ENCODE results near the gene MFSD12. TPM values are rescaled to one million over a fixed set of nuclear protein-coding genes. Genes with fewer than 3 reads are reported as not detected.

The MFSD12 gene
- total RNA-seq, 1 donor = 104 TPM

GRCh38 chr19:3580156-3580934 is 23.0 kb upstream of the MFSD12 start:
- H3K4me1 ChIP-seq (ENCODE audit: insufficient read depth, low read length) = peaks cover 17% of the 10 kb centered on the region
- peaks cover 6% of the 10 kb centered on the region for H3K27me3 ChIP-seq (ENCODE audit: insufficient read depth, low read length)
- peaks cover 7% of the 10 kb centered on the region for H3K36me3 ChIP-seq (ENCODE audit: insufficient read depth, low read length)
- H3K79me2 ChIP-seq (ENCODE audit: insufficient read depth, low read length) = no peaks in the 10 kb centered on the region
- peak; percentile 98 for DNase-seq (ENCODE audit: insufficient read length, low spot score, missing footprints)
- H3K4me3 ChIP-seq (ENCODE audit: insufficient read depth, low read length) = no peak overlapping the region
- H3K27ac ChIP-seq (ENCODE audit: low read depth, low read length) = peak overlapping the region; percentile 62
- peak overlapping the region; percentile 62 for H3K4me2 ChIP-seq (ENCODE audit: insufficient read depth, low read length)
- TF ChIP-seq CTCF (IDR thresholded peaks at IDR 0.05; ENCODE audit: extremely low read depth, low read depth, low read length) = no peak
- no peaks in the 10 kb centered on the region for H4K20me1 ChIP-seq (ENCODE audit: insufficient read depth, low read length)
- no peaks in the 10 kb centered on the region for H3K9me3 ChIP-seq (ENCODE audit: low read depth, low read length)
- H2AFZ ChIP-seq (ENCODE audit: low read length) = no peak overlapping the region

- no peak overlapping the region for H2AFZ ChIP-seq (ENCODE audit: low read length)
- H3K36me3 ChIP-seq (ENCODE audit: insufficient read depth, low read length) = peaks cover 11% of the 10 kb centered on the region
- H3K27ac ChIP-seq (ENCODE audit: low read depth, low read length) = no peak overlapping the region
- no peak overlapping the region for H3K4me2 ChIP-seq (ENCODE audit: insufficient read depth, low read length)
- H4K20me1 ChIP-seq (ENCODE audit: insufficient read depth, low read length) = no peaks in the 10 kb centered on the region
- DNase-seq (ENCODE audit: insufficient read length, low spot score, missing footprints) = peak; percentile 73
- H3K4me3 ChIP-seq (ENCODE audit: insufficient read depth, low read length) = no peak overlapping the region
- peaks cover 2% of the 10 kb centered on the region for H3K79me2 ChIP-seq (ENCODE audit: insufficient read depth, low read length)
- peaks cover 19% of the 10 kb centered on the region for H3K4me1 ChIP-seq (ENCODE audit: insufficient read depth, low read length)
- TF ChIP-seq CTCF (IDR thresholded peaks at IDR 0.05; ENCODE audit: extremely low read depth, low read depth, low read length) = no peak
- H3K9me3 ChIP-seq (ENCODE audit: low read depth, low read length) = no peaks in the 10 kb centered on the region
- H3K27me3 ChIP-seq (ENCODE audit: insufficient read depth, low read length) = no peaks in the 10 kb centered on the region
These were observed 21.0 kb upstream of the MFSD12 start for GRCh38 chr19:3578390-3578789.

GRCh38 chr19:3577723-3578344 is 20.4 kb upstream of the MFSD12 start:
- Histone ChIP-seq H3K4me3 (ENCODE audit: insufficient read depth, low read length) (no peak overlapping the region), H2AFZ (ENCODE audit: low read length) (no peak overlapping the region), H3K27me3 (ENCODE audit: insufficient read depth, low read length) (no peaks in the 10 kb centered on the region), H3K4me1 (ENCODE audit: insufficient read depth, low read length) (peaks cover 19% of the 10 kb centered on the region), H3K36me3 (ENCODE audit: insufficient read depth, low read length) (peaks cover 11% of the 10 kb centered on the region), H3K9me3 (ENCODE audit: low read depth, low read length) (no peaks in the 10 kb centered on the region), H3K4me2 (ENCODE audit: insufficient read depth, low read length) (no peak overlapping the region), H3K27ac (ENCODE audit: low read depth, low read length) (no peak overlapping the region), H3K79me2 (ENCODE audit: insufficient read depth, low read length) (peaks cover 5% of the 10 kb centered on the region), H4K20me1 (ENCODE audit: insufficient read depth, low read length) (no peaks in the 10 kb centered on the region)
- peak; percentile 68 for DNase-seq (ENCODE audit: insufficient read length, low spot score, missing footprints)
- no peak for TF ChIP-seq CTCF (IDR thresholded peaks at IDR 0.05; ENCODE audit: extremely low read depth, low read depth, low read length)

- no peak overlapping the region for H2AFZ ChIP-seq (ENCODE audit: low read length)
- H3K4me3 ChIP-seq (ENCODE audit: insufficient read depth, low read length) = no peak overlapping the region
- H3K4me1 ChIP-seq (ENCODE audit: insufficient read depth, low read length) = peaks cover 24% of the 10 kb centered on the region
These were observed 19.5 kb upstream of the MFSD12 start for GRCh38 chr19:3576696-3577443.

More at GRCh38 chr19:3576696-3577443, 19.5 kb upstream of the MFSD12 start:
- H4K20me1 ChIP-seq (ENCODE audit: insufficient read depth, low read length) = no peaks in the 10 kb centered on the region
- peak; percentile 62 for DNase-seq (ENCODE audit: insufficient read length, low spot score, missing footprints)
- H3K9me3 ChIP-seq (ENCODE audit: low read depth, low read length) = no peaks in the 10 kb centered on the region
- peaks cover 5% of the 10 kb centered on the region for H3K79me2 ChIP-seq (ENCODE audit: insufficient read depth, low read length)
- H3K27ac ChIP-seq (ENCODE audit: low read depth, low read length) = no peak overlapping the region
- TF ChIP-seq CTCF (IDR thresholded peaks at IDR 0.05; ENCODE audit: extremely low read depth, low read depth, low read length) = no peak
- no peaks in the 10 kb centered on the region for H3K27me3 ChIP-seq (ENCODE audit: insufficient read depth, low read length)
- peaks cover 11% of the 10 kb centered on the region for H3K36me3 ChIP-seq (ENCODE audit: insufficient read depth, low read length)
- H3K4me2 ChIP-seq (ENCODE audit: insufficient read depth, low read length) = no peak overlapping the region

All from osteoblast (primary cell).